OCI-LY1 (cell line): Measurements from ENCODE around the gene RALBP1.

Source experiments
- H2AFZ ChIP-seq: fragments of 200-600 bp; sonication (generic), shearing (Covaris generic); 2 replicates; pipeline ENCODE4 v1.6.0; 2014; ENCODE audit warnings: antibody characterized with exemption, mild to moderate bottlenecking, low read length
- H3F3A ChIP-seq: fragments of 200-600 bp; sonication (generic), shearing (Covaris generic); 2 replicates; pipeline ENCODE4 v1.6.0; 2014; ENCODE audit warnings: mild to moderate bottlenecking, antibody characterized with exemption, low read length, moderate library complexity; ENCODE audit not compliant: insufficient read depth
- H3K27ac ChIP-seq: fragments of 200-600 bp; sonication (generic); 2 replicates; pipeline ENCODE4 v1.5.1; 2014; ENCODE audit warnings: low read length, mixed run types, mild to moderate bottlenecking, low read depth; ENCODE audit not compliant: poor library complexity, severe bottlenecking
- H3K27me3 ChIP-seq: fragments of 200-600 bp; sonication (generic); 2 replicates; pipeline ENCODE4 v1.6.0; 2014; ENCODE audit warnings: antibody characterized with exemption, mild to moderate bottlenecking, low read length, moderate library complexity; ENCODE audit not compliant: insufficient read depth
- H3K36me3 ChIP-seq: fragments of 200-600 bp; sonication (generic); 2 replicates; pipeline ENCODE4 v1.6.1; 2014; ENCODE audit warnings: mild to moderate bottlenecking, antibody characterized with exemption, low read length, moderate library complexity, mixed read lengths; ENCODE audit not compliant: insufficient read depth
- H3K4me1 ChIP-seq: fragments of 200-600 bp; sonication (generic); 2 replicates; pipeline ENCODE4 v1.5.1; 2014; ENCODE audit warnings: mild to moderate bottlenecking, low read length, moderate library complexity; ENCODE audit not compliant: insufficient read depth, severe bottlenecking
- H3K4me2 ChIP-seq: fragments of 200-600 bp; sonication (generic), shearing (Covaris generic); 2 replicates; pipeline ENCODE4 v1.6.1; 2014; ENCODE audit warnings: low read length
- H3K4me3 ChIP-seq: fragments of 200-600 bp; sonication (generic); 2 replicates; pipeline ENCODE4 v1.5.1; 2014; ENCODE audit warnings: low read length, low read depth, mild to moderate bottlenecking, mixed read lengths; ENCODE audit not compliant: poor library complexity, severe bottlenecking
- H3K79me2 ChIP-seq: fragments of 200-600 bp; shearing (Covaris generic); 2 replicates; pipeline ENCODE4 v1.6.1; 2016; ENCODE audit warnings: mixed run types, low read length, mixed read lengths; ENCODE audit not compliant: insufficient read depth
- H3K9ac ChIP-seq: fragments of 200-600 bp; sonication (generic), shearing (Covaris generic); 2 replicates; pipeline ENCODE4 v1.6.1; 2014; ENCODE audit warnings: mild to moderate bottlenecking, low read length, mixed read lengths
- H3K9me2 ChIP-seq: fragments of 200-600 bp; sonication (generic), shearing (Covaris generic); 2 replicates; pipeline ENCODE4 v1.6.1; 2014; ENCODE audit warnings: low read depth, mild to moderate bottlenecking, low read length, mixed read lengths
- H3K9me3 ChIP-seq: fragments of 200-600 bp; shearing (Covaris generic); 2 replicates; pipeline ENCODE4 v1.6.1; 2014; ENCODE audit warnings: low read length, mixed read lengths
- H4K20me1 ChIP-seq: fragments of 200-600 bp; sonication (generic), shearing (Covaris generic); 2 replicates; pipeline ENCODE4 v1.6.0; 2016; ENCODE audit warnings: mild to moderate bottlenecking, low read length; ENCODE audit not compliant: insufficient read depth
- EZH2 ChIP-seq: fragments of 200-600 bp; sonication (generic), shearing (Covaris generic); IDR thresholded peaks from 2 replicates; pipeline ENCODE4 v1.8.0; 2017; ENCODE audit warnings: borderline replicate concordance, mixed run types, mild to moderate bottlenecking, antibody characterized with exemption, low read length, moderate library complexity, mixed read lengths
- TF ChIP-seq, protein P1 (sequence below): fragments of 200-600 bp; sonication (generic), shearing (Covaris generic); IDR thresholded peaks from 2 replicates; pipeline ENCODE4 v1.5.1; 2017; ENCODE audit warnings: mild to moderate bottlenecking, antibody characterized with exemption, low read length, moderate library complexity, mixed read lengths

RALBP1 gene

DNA sequence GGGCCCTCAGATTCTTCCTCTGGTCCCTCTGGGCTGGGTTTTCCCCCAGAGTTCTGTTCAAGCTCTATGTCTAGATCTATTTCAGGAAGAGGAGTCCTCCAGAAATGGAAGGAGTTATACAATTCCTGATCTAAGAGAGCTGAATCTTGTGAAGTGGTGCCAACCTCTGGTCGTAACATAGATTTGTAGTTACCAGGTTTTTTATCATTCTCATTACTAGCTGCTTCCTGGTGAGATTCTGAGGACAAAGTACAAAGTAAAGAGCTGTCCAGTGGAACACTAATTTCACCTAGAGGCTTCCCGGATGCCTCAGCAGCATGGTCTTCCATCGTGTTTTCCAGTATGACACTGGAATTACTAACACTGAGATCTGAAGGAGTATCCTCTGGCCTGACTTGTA lies 94.9 kb downstream of the RALBP1 start:
- Histone ChIP-seq H3K79me2 (no peaks in the 10 kb centered on the region), H3K4me2 (no peak overlapping the region), H3K4me1 (no peaks in the 10 kb centered on the region), H3K27me3 (no peaks in the 10 kb centered on the region), H3F3A (no peaks in the 10 kb centered on the region), H4K20me1 (no peaks in the 10 kb centered on the region), H3K9me2 (no peaks in the 10 kb centered on the region), H3K4me3 (no peak overlapping the region), H3K27ac (no peak overlapping the region), H3K9me3 (no peaks in the 10 kb centered on the region), H3K36me3 (peaks cover 27% of the 10 kb centered on the region; the same call in 1 of the 2 replicates), H3K9ac (no peak overlapping the region), H2AFZ (no peak overlapping the region)
- no peak for TF ChIP-seq EZH2
- TF ChIP-seq, protein P1, sequence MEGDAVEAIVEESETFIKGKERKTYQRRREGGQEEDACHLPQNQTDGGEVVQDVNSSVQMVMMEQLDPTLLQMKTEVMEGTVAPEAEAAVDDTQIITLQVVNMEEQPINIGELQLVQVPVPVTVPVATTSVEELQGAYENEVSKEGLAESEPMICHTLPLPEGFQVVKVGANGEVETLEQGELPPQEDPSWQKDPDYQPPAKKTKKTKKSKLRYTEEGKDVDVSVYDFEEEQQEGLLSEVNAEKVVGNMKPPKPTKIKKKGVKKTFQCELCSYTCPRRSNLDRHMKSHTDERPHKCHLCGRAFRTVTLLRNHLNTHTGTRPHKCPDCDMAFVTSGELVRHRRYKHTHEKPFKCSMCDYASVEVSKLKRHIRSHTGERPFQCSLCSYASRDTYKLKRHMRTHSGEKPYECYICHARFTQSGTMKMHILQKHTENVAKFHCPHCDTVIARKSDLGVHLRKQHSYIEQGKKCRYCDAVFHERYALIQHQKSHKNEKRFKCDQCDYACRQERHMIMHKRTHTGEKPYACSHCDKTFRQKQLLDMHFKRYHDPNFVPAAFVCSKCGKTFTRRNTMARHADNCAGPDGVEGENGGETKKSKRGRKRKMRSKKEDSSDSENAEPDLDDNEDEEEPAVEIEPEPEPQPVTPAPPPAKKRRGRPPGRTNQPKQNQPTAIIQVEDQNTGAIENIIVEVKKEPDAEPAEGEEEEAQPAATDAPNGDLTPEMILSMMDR = no peak

DNA sequence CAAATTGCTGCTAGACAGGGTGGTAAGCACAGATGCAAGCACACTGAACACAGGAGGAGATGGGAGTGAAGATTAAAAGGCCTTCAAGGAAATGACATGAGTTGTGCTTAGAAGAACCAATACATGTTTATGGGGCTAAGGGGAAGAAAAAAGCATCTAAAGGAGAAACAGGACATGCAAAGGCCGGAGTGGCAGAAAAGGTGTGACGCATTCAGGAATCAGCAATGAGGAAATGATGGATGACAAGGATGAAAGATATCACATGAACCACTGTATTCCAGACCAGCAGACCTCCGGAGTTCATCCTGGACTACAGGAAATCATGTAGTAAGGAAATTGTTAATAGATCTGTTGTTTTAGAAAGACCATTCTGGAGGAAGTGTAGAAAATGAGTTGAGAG lies 96.2 kb downstream of the RALBP1 start:
- H3K9ac ChIP-seq = no peak overlapping the region
- no peaks in the 10 kb centered on the region for H3K9me3 ChIP-seq
- H3K79me2 ChIP-seq = no peaks in the 10 kb centered on the region
- TF ChIP-seq, protein P1 = no peak
- TF ChIP-seq EZH2 = no peak
- H2AFZ ChIP-seq = no peak overlapping the region
- no peak overlapping the region for H3K4me2 ChIP-seq
- H4K20me1 ChIP-seq = no peaks in the 10 kb centered on the region
- H3K27me3 ChIP-seq = no peaks in the 10 kb centered on the region
- H3K27ac ChIP-seq = no peak overlapping the region
- H3K4me3 ChIP-seq = no peak overlapping the region
- peaks cover 28% of the 10 kb centered on the region; the same call in 1 of the 2 replicates for H3K36me3 ChIP-seq
- H3F3A ChIP-seq = 0 out of 2 replicates have a peak, but pooled peaks cover 3% of the 10 kb centered on the region
- no peaks in the 10 kb centered on the region for H3K9me2 ChIP-seq
- peaks cover 5% of the 10 kb centered on the region for H3K4me1 ChIP-seq

DNA sequence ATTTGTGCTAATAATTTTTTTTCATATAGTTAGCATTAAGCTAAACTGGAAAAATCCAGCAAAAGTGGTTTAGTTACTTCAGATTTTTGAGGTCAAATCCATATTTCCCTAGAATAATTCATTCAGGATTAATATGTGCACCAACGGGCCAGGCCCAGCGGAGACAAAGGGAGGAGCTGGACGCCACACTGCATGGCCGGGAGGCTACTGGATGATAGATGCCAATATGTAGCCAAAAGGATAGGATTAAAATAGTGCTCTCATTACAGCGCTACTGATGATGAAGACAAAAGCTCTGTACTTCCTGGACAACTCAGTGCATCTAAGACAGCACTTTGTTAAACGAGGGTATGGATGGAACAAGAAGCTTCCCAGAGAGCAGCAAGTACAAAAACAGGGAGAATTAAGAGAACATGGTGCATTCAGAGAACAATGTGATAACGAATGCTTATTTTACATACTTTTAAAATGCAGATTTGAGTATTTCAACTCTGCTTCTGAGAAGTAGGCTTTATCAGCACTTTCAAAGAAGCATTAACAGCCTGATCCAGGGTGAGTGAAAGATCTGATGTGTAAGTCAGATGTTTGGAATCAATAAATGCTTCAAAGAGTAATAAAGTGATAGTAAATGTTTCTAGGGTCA lies 99.3 kb downstream of the RALBP1 start:
- Histone ChIP-seq H3K4me3 (no peak overlapping the region), H3K79me2 (no peaks in the 10 kb centered on the region), H3K9ac (no peak overlapping the region), H3K27ac (no peak overlapping the region), H3K36me3 (peaks cover 36% of the 10 kb centered on the region), H3K27me3 (no peaks in the 10 kb centered on the region), H3K4me2 (no peak overlapping the region), H4K20me1 (no peaks in the 10 kb centered on the region), H3K4me1 (peaks cover 5% of the 10 kb centered on the region), H3K9me3 (no peaks in the 10 kb centered on the region), H3K9me2 (no peaks in the 10 kb centered on the region), H2AFZ (no peak overlapping the region), H3F3A (0 out of 2 replicates have a peak, but pooled peaks cover 3% of the 10 kb centered on the region)
- TF ChIP-seq, protein P1 = no peak
- TF ChIP-seq EZH2 = no peak
